ENCODE data around the gene LCN10.
"Not testable (repeated sequence)": the region's sequence is repeated elsewhere in the genome, so short reads cannot be mapped to it uniquely, and the experiment has no call there.

Gene LCN10

GRCh38 chr9:136761545-136761981 lies 18.8 kb upstream of the LCN10 start:
- DNase-seq (ENCODE audit: low read depth) = no peak
- H3K4me3 ChIP-seq (replicated peaks; ENCODE audit: low read depth, low read length) = no peak overlapping the region
- no peak for TF ChIP-seq CTCF (IDR thresholded peaks at IDR 0.05; ENCODE audit: low read length, missing control alignments)

- TF ChIP-seq CTCF (IDR thresholded peaks at IDR 0.05; ENCODE audit: low read length, missing control alignments) = peak; percentile 77
- H3K4me3 ChIP-seq (replicated peaks; ENCODE audit: low read depth, low read length) = not testable (repeated sequence)
- peak; percentile 77 for DNase-seq (ENCODE audit: low read depth)
Measured at GRCh38 chr9:136760834-136761544, 18.2 kb upstream of the LCN10 start.

GRCh38 chr9:136760424-136760823 lies 17.7 kb upstream of the LCN10 start:
- DNase-seq (ENCODE audit: low read depth) = no peak
- H3K4me3 ChIP-seq (replicated peaks; ENCODE audit: low read depth, low read length) = no peak overlapping the region
- no peak for TF ChIP-seq CTCF (IDR thresholded peaks at IDR 0.05; ENCODE audit: low read length, missing control alignments)

GRCh38 chr9:136759436-136760325 lies 16.9 kb upstream of the LCN10 start:
- no peak for DNase-seq (ENCODE audit: low read depth)
- H3K4me3 ChIP-seq (replicated peaks; ENCODE audit: low read depth, low read length) = no peak overlapping the region
- no peak for TF ChIP-seq CTCF (IDR thresholded peaks at IDR 0.05; ENCODE audit: low read length, missing control alignments)

GRCh38 chr9:136759001-136759400 lies 16.3 kb upstream of the LCN10 start:
- DNase-seq (ENCODE audit: low read depth) = no peak
- TF ChIP-seq CTCF (IDR thresholded peaks at IDR 0.05; ENCODE audit: low read length, missing control alignments) = no peak
- no peak overlapping the region for H3K4me3 ChIP-seq (replicated peaks; ENCODE audit: low read depth, low read length)

GRCh38 chr9:136757751-136758140 lies 15.0 kb upstream of the LCN10 start:
- no peak for DNase-seq (ENCODE audit: low read depth)
- H3K4me3 ChIP-seq (replicated peaks; ENCODE audit: low read depth, low read length) = no peak overlapping the region
- no peak for TF ChIP-seq CTCF (IDR thresholded peaks at IDR 0.05; ENCODE audit: low read length, missing control alignments)

All from fibroblast of pulmonary artery (primary cell).